ENCODE measurements around the gene CNEP1R1.

- TF ChIP-seq ETS1 (IDR thresholded peaks at IDR 0.05) (no peak), EZH2 (IDR thresholded peaks at IDR 0.05; ENCODE audit: low read depth, unreplicated experiment) (no peak)
Measured at GRCh38 chr16:50038286-50038685, 13.3 kb downstream of the CNEP1R1 start.
